Suppressor macrophage treated with lipopolysaccharide for 4 hours (primary cell): ENCODE results near the gene TMEM132A.

ENCODE experiments used
- DNase-seq: peaks from one replicate; pipeline ENCODE4 v3.0.0-alpha.2; 2020

Gene TMEM132A

GRCh38 chr11:60939855-60940254 lies 15.6 kb downstream of the TMEM132A start:
- no peak for DNase-seq

GRCh38 chr11:60941371-60942119 lies 17.3 kb downstream of the TMEM132A start:
- no peak for DNase-seq

GRCh38 chr11:60942219-60942618 lies 18.0 kb downstream of the TMEM132A start:
- no peak for DNase-seq

- no peak for DNase-seq
These were observed 18.8 kb downstream of the TMEM132A start for GRCh38 chr11:60942970-60943565.

- peak; percentile 44 for DNase-seq
These were observed 20.4 kb downstream of the TMEM132A start for GRCh38 chr11:60944490-60945294.

GRCh38 chr11:60945295-60945667 lies 21.0 kb downstream of the TMEM132A start:
- no peak for DNase-seq

GRCh38 chr11:60946601-60947264 lies 22.5 kb downstream of the TMEM132A start:
- no peak for DNase-seq

GRCh38 chr11:60947700-60948099 lies 23.4 kb downstream of the TMEM132A start:
- no peak for DNase-seq

GRCh38 chr11:60948250-60948649 lies 24.0 kb downstream of the TMEM132A start:
- DNase-seq = no peak

- DNase-seq = no peak
These were observed 25.8 kb downstream of the TMEM132A start for GRCh38 chr11:60950024-60950423.

- peak; percentile 62 for DNase-seq
These were observed 26.8 kb downstream of the TMEM132A start for GRCh38 chr11:60950933-60951605.

GRCh38 chr11:60951606-60951903 lies 27.3 kb downstream of the TMEM132A start:
- DNase-seq = peak; percentile 53

GRCh38 chr11:60951904-60952741 lies 27.9 kb downstream of the TMEM132A start, which contains the start of gene SLC15A3:
Gene SLC15A3, minus strand, starts transcription at chr11:60952176. Its CDS starts 625 bp downstream, at chr11:60951551.
- peak; percentile 98 for DNase-seq

GRCh38 chr11:60952742-60953170 lies 28.5 kb downstream of the TMEM132A start:
- no peak for DNase-seq

GRCh38 chr11:60953781-60954180 lies 29.5 kb downstream of the TMEM132A start:
- DNase-seq = peak; percentile 94

- peak; percentile 87 for DNase-seq
These were observed 30.2 kb downstream of the TMEM132A start for GRCh38 chr11:60954421-60954820.

- no peak for DNase-seq
These were observed 31.3 kb downstream of the TMEM132A start for GRCh38 chr11:60955571-60955970.

- DNase-seq = no peak
These were observed 32.9 kb downstream of the TMEM132A start for GRCh38 chr11:60957188-60957587.

- no peak for DNase-seq
These were observed 35.2 kb downstream of the TMEM132A start for GRCh38 chr11:60959431-60959830.

GRCh38 chr11:60960405-60960804 lies 36.1 kb downstream of the TMEM132A start:
- no peak for DNase-seq

- DNase-seq = no peak
These were observed 40.5 kb downstream of the TMEM132A start for GRCh38 chr11:60964801-60965200.

GRCh38 chr11:60966890-60967289 lies 42.6 kb downstream of the TMEM132A start:
- DNase-seq = peak; percentile 35
